HEK293 (cell line): ENCODE measurements around the gene SHISAL1.

Experiments used
- FEZF1 ChIP-seq: fragments of 450-650 bp; formaldehyde crosslinking; IDR thresholded peaks from 2 replicates; pipeline ENCODE4 v1.5.1; 2016; ENCODE audit warnings: missing biosample characterization, missing genetic modification characterization
- GLI2 ChIP-seq: fragments of 450-650 bp; formaldehyde crosslinking; IDR thresholded peaks from 2 replicates; pipeline ENCODE4; 2017; ENCODE audit warnings: missing biosample characterization, missing genetic modification characterization, low read depth, borderline replicate concordance
- HIC1 ChIP-seq: fragments of 450-650 bp; formaldehyde crosslinking; IDR thresholded peaks from 2 replicates; pipeline ENCODE4 v1.5.1; 2016; ENCODE audit warnings: missing biosample characterization, missing genetic modification characterization
- HOXA7 ChIP-seq: sonication (generic); formaldehyde crosslinking; IDR thresholded peaks from 2 replicates; pipeline ENCODE4 v1.8.1; 2022; ENCODE audit warnings: missing genetic modification reagents, borderline replicate concordance
- HOXC10 ChIP-seq: sonication (generic); formaldehyde crosslinking; IDR thresholded peaks from 2 replicates; pipeline ENCODE4 v1.8.1; 2023; ENCODE audit warnings: mild to moderate bottlenecking, missing genetic modification reagents
- SCRT2 ChIP-seq: fragments of 450-650 bp; formaldehyde crosslinking; IDR thresholded peaks from 2 replicates; pipeline ENCODE4 v1.5.1; 2016; ENCODE audit warnings: missing biosample characterization, missing genetic modification characterization
- SP2 ChIP-seq: fragments of 450-650 bp; formaldehyde crosslinking; IDR thresholded peaks from 2 replicates; pipeline ENCODE4 v1.5.1; 2016; ENCODE audit warnings: missing biosample characterization, missing genetic modification characterization
- YY2 ChIP-seq: fragments of 450-650 bp; formaldehyde crosslinking; IDR thresholded peaks from 2 replicates; pipeline ENCODE4 v1.5.1; 2016; ENCODE audit warnings: missing biosample characterization, missing genetic modification characterization
- ZBTB1 ChIP-seq: fragments of 450-650 bp; formaldehyde crosslinking; IDR thresholded peaks from 2 replicates; pipeline ENCODE4 v1.5.1; 2016; ENCODE audit warnings: missing biosample characterization, missing genetic modification characterization
- ZBTB48 ChIP-seq: fragments of 450-650 bp; formaldehyde crosslinking; IDR thresholded peaks from 2 replicates; pipeline ENCODE4 v1.5.1; 2016; ENCODE audit warnings: missing biosample characterization, missing genetic modification characterization
- ZBTB8A ChIP-seq: fragments of 450-650 bp; formaldehyde crosslinking; IDR thresholded peaks from 2 replicates; pipeline ENCODE4 v1.5.1; 2016; ENCODE audit warnings: missing biosample characterization, missing genetic modification characterization
- ZNF132 ChIP-seq: fragments of 450-650 bp; formaldehyde crosslinking; IDR thresholded peaks from 2 replicates; pipeline ENCODE4 v1.5.1; 2017; ENCODE audit warnings: missing biosample characterization, missing genetic modification characterization, borderline replicate concordance
- ZNF174 ChIP-seq: fragments of 450-650 bp; formaldehyde crosslinking; IDR thresholded peaks from 2 replicates; pipeline ENCODE4 v1.5.0; 2017; ENCODE audit warnings: missing biosample characterization, mild to moderate bottlenecking, missing genetic modification characterization
- ZNF202 ChIP-seq: fragments of 450-650 bp; formaldehyde crosslinking; IDR thresholded peaks from 2 replicates; pipeline ENCODE4 v1.5.1; 2016; ENCODE audit warnings: missing biosample characterization, missing genetic modification characterization, borderline replicate concordance
- ZNF214 ChIP-seq: fragments of 450-650 bp; formaldehyde crosslinking; IDR thresholded peaks from 2 replicates; pipeline ENCODE4 v1.5.1; 2017; ENCODE audit warnings: missing biosample characterization, mild to moderate bottlenecking, missing genetic modification characterization, borderline replicate concordance
- ZNF221 ChIP-seq: fragments of 450-650 bp; formaldehyde crosslinking; IDR thresholded peaks from 2 replicates; pipeline ENCODE4 v1.5.1; 2017; ENCODE audit warnings: missing biosample characterization, missing genetic modification characterization, borderline replicate concordance
- ZNF266 ChIP-seq: fragments of 450-650 bp; formaldehyde crosslinking; IDR thresholded peaks from 2 replicates; pipeline ENCODE4 v1.5.1; 2016; ENCODE audit warnings: missing biosample characterization, missing genetic modification characterization, low read depth
- ZNF324 ChIP-seq: fragments of 450-650 bp; formaldehyde crosslinking; IDR thresholded peaks from 2 replicates; pipeline ENCODE4 v1.5.1; 2016; ENCODE audit warnings: missing biosample characterization, missing genetic modification characterization
- ZNF341 ChIP-seq: fragments of 450-650 bp; formaldehyde crosslinking; IDR thresholded peaks from 2 replicates; pipeline ENCODE4; 2016; ENCODE audit warnings: low read depth, missing biosample characterization, missing genetic modification characterization
- ZNF426 ChIP-seq: fragments of 450-650 bp; formaldehyde crosslinking; IDR thresholded peaks from 2 replicates; pipeline ENCODE4 v1.5.1; 2017; ENCODE audit warnings: missing biosample characterization, missing genetic modification characterization, mild to moderate bottlenecking, inconsistent platforms, moderate library complexity
- ZNF449 ChIP-seq: fragments of 450-650 bp; formaldehyde crosslinking; IDR thresholded peaks from 2 replicates; pipeline ENCODE4 v1.5.1; 2017; ENCODE audit warnings: missing biosample characterization, mild to moderate bottlenecking, missing genetic modification characterization, moderate library complexity
- ZNF473 ChIP-seq: fragments of 450-650 bp; formaldehyde crosslinking; IDR thresholded peaks from 2 replicates; pipeline ENCODE4 v1.5.1; 2017; ENCODE audit warnings: missing biosample characterization, missing genetic modification characterization
- ZNF488 ChIP-seq: fragments of 450-650 bp; formaldehyde crosslinking; IDR thresholded peaks from 2 replicates; pipeline ENCODE4 v1.5.1; 2016; ENCODE audit warnings: missing biosample characterization, missing genetic modification characterization
- ZNF501 ChIP-seq: fragments of 450-650 bp; formaldehyde crosslinking; IDR thresholded peaks from 2 replicates; pipeline ENCODE4 v1.5.1; 2016; ENCODE audit warnings: missing biosample characterization, missing genetic modification characterization
- ZNF513 ChIP-seq: fragments of 450-650 bp; IDR thresholded peaks from 2 replicates; pipeline ENCODE4 v1.5.1; 2018; ENCODE audit warnings: missing biosample characterization, missing genetic modification characterization
- ZNF585B ChIP-seq: fragments of 450-650 bp; formaldehyde crosslinking; IDR thresholded peaks from 2 replicates; pipeline ENCODE4 v1.5.1; 2016; ENCODE audit warnings: missing biosample characterization, missing genetic modification characterization
- ZNF76 ChIP-seq: fragments of 450-650 bp; formaldehyde crosslinking; IDR thresholded peaks from 2 replicates; pipeline ENCODE4; 2016; ENCODE audit warnings: low read depth, missing biosample characterization, missing genetic modification characterization, borderline replicate concordance
- ZSCAN23 ChIP-seq: fragments of 450-650 bp; formaldehyde crosslinking; IDR thresholded peaks from 2 replicates; pipeline ENCODE4 v1.5.1; 2016; ENCODE audit warnings: missing biosample characterization, missing genetic modification characterization
- TF ChIP-seq, protein P1 (sequence below): fragments of 450-650 bp; formaldehyde crosslinking; IDR thresholded peaks from 2 replicates; pipeline ENCODE4 v1.5.1; 2016; ENCODE audit warnings: missing biosample characterization, missing genetic modification characterization
- TF ChIP-seq, protein P2 (sequence below): fragments of 450-650 bp; formaldehyde crosslinking; IDR thresholded peaks from 2 replicates; pipeline ENCODE4 v1.5.1; 2016; ENCODE audit warnings: missing biosample characterization, missing genetic modification characterization

The SHISAL1 gene

GRCh38 chr22:44213489-44214043 is 99.2 kb downstream of the SHISAL1 start (continued):
- TF ChIP-seq, protein P1, sequence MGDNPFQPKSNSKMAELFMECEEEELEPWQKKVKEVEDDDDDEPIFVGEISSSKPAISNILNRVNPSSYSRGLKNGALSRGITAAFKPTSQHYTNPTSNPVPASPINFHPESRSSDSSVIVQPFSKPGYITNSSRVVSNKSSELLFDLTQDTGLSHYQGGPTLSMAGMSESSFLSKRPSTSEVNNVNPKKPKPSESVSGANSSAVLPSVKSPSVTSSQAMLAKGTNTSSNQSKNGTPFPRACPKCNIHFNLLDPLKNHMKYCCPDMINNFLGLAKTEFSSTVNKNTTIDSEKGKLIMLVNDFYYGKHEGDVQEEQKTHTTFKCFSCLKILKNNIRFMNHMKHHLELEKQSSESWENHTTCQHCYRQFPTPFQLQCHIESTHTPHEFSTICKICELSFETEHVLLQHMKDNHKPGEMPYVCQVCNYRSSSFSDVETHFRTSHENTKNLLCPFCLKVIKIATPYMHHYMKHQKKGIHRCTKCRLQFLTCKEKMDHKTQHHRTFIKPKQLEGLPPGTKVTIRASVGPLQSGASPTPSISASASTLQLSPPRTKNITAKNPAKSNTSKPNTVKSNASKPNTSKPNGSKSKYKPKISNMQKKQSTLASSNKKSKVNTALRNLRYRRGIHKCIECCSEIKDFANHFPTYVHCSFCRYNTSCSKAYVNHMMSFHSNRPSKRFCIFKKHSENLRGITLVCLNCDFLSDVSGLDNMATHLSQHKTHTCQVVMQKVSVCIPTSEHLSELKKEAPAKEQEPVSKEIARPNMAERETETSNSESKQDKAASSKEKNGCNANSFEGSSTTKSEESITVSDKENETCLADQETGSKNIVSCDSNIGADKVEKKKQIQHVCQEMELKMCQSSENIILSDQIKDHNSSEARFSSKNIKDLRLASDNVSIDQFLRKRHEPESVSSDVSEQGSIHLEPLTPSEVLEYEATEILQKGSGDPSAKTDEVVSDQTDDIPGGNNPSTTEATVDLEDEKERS (tag by site-specific recombination): no peak
- TF ChIP-seq ZSCAN23 (tag by site-specific recombination): no peak
- TF ChIP-seq ZNF132 (tag by site-specific recombination): no peak
- TF ChIP-seq HOXA7: no peak
- TF ChIP-seq ZNF266: no peak
- TF ChIP-seq ZNF214: no peak
- no peak for TF ChIP-seq ZNF585B (tag by site-specific recombination)
- TF ChIP-seq SP2 (tag by site-specific recombination): no peak
- peak; percentile 96 for TF ChIP-seq ZNF513 (tag by site-specific recombination)
- no peak for TF ChIP-seq GLI2 (tag by site-specific recombination)
- no peak for TF ChIP-seq ZNF221 (tag by site-specific recombination)
- no peak for TF ChIP-seq SCRT2 (tag by site-specific recombination)
- no peak for TF ChIP-seq ZBTB8A
- TF ChIP-seq ZNF174 (tag by site-specific recombination): no peak
- no peak for TF ChIP-seq ZNF501 (tag by site-specific recombination)
- no peak for TF ChIP-seq ZNF324
- no peak for TF ChIP-seq ZNF426
- no peak for TF ChIP-seq ZNF202 (tag by site-specific recombination)
- TF ChIP-seq ZNF76 (tag by site-specific recombination): no peak
- no peak for TF ChIP-seq ZBTB48
- TF ChIP-seq HOXC10 (CRISPR knock-in tag): no peak
- TF ChIP-seq, protein P2, sequence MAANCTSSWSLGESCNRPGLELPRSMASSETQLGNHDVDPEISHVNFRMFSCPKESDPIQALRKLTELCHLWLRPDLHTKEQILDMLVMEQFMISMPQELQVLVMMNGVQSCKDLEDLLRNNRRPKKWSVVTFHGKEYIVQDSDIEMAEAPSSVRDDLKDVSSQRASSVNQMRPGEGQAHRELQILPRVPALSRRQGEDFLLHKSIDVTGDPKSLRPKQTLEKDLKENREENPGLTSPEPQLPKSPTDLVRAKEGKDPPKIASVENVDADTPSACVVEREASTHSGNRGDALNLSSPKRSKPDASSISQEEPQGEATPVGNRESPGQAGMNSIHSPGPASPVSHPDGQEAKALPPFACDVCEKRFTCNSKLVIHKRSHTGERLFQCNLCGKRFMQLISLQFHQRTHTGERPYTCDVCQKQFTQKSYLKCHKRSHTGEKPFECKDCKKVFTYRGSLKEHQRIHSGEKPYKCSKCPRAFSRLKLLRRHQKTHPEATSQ: no peak
- TF ChIP-seq YY2 (tag by site-specific recombination): peak; percentile 59
- no peak for TF ChIP-seq HIC1 (tag by site-specific recombination)
- TF ChIP-seq ZNF488 (tag by site-specific recombination): peak; percentile 11; the same call in 1 of the 2 replicates
- no peak for TF ChIP-seq FEZF1
- no peak for TF ChIP-seq ZNF449 (tag by site-specific recombination)
- TF ChIP-seq ZBTB1 (tag by site-specific recombination): no peak
- no peak for TF ChIP-seq ZNF473 (tag by site-specific recombination)
- TF ChIP-seq ZNF341 (tag by site-specific recombination): no peak
